Upper lobe of left lung (tissue), 4 donors: ENCODE results near the gene PIN1.

Experiments used
- CTCF ChIP-seq, 6 experiments: fragments of 450-650 bp in 4 of 6; fragments of 200-600 bp in 2 of 6; sonication (generic) in 2 of 6; IDR thresholded peaks; one replicate each; pipeline ENCODE4 v1.5.1; 2016 to 2019; ENCODE audit warnings: antibody characterized with exemption in 6 of 6
- EP300 ChIP-seq, 4 donors: sonication (generic); formaldehyde crosslinking; IDR thresholded peaks; one replicate each; pipeline ENCODE4 v1.5.1; 2017; ENCODE audit warnings: antibody characterized with exemption in 4 of 4, control low read depth in 2 of 4
- POLR2A ChIP-seq, 4 donors: fragments of 450-650 bp; IDR thresholded peaks; one replicate each; pipeline ENCODE4 v1.5.1; 2016 to 2017; ENCODE audit warnings: antibody characterized with exemption in 4 of 4, mild to moderate bottlenecking in 2 of 4
- POLR2AphosphoS5 ChIP-seq, 2 donors: sonication (generic); formaldehyde crosslinking; IDR thresholded peaks; one replicate each; pipeline ENCODE4 v1.5.1; 2017; ENCODE audit warnings: antibody characterized with exemption in 2 of 2

GRCh38 chr19:9792206-9793070 lies 42.7 kb upstream of the PIN1 start:
- peak in 2 of 6 experiments; percentile 20 to 26 for TF ChIP-seq CTCF (IDR thresholded peaks at IDR 0.05)
- TF ChIP-seq POLR2AphosphoS5 (IDR thresholded peaks at IDR 0.05), result peak in 1 of 2 donors; percentile 42
- TF ChIP-seq POLR2A (IDR thresholded peaks at IDR 0.05), result no peak
- TF ChIP-seq EP300 (IDR thresholded peaks at IDR 0.05), result no peak
